Daoy (cell line): ENCODE measurements around the gene ABCC9. TPM values are rescaled to one million over a fixed set of nuclear protein-coding genes. Genes with fewer than 3 reads are reported as not detected.
"Not testable (repeated sequence)": the region's sequence is repeated elsewhere in the genome, so short reads cannot be mapped to it uniquely, and the experiment has no call there.

ENCODE experiments used
- DNase-seq: peaks from one replicate; pipeline ENCODE4 v3.0.0-alpha.2; 2015; ENCODE audit warnings: low read depth
- total RNA-seq: library from RNA; depleted of rRNA; stranded (reverse); fragments of >200 nt; shearing (Covaris generic); gene quantifications from 2 replicates; pipeline ENCODE4 v1.2.3, GENCODE V29; 2014

The ABCC9 gene
- total RNA-seq, 1 experiment from 2014 or later = 0.06 TPM

DNA sequence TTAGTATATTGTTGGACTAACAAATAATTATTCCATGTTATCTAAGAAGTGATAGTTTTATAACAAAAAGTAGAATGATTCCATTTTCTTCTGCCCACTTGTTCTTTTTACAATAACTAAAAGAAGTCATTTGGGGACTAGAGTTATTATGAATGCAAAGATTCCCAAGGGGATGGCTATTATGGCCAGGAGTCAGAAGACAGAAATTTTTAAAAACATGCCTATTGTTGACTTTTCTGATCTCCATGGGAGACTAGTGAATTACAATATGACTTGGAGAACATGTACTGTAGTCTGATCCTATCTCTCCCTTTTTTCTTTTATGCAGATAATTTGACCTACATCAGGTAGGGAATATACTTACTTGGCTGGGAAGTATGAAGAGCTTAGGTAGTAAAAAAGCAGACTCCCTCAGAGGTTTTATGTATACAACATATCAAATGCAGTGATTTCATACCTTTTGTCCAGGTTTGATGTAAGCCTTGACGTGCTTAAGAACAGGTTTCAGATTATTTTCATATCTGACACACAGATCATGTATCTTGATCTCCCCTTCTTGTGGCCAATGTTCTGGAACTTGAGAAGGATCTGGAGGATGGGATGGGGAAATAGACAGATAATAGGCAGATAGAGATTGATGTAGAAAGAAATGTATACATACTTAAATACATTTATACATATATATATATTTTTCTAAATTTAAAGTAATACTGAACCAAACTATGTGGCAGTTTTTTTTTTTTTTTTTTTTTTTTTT lies 125.7 kb downstream of the ABCC9 start:
- no peak for DNase-seq

DNA sequence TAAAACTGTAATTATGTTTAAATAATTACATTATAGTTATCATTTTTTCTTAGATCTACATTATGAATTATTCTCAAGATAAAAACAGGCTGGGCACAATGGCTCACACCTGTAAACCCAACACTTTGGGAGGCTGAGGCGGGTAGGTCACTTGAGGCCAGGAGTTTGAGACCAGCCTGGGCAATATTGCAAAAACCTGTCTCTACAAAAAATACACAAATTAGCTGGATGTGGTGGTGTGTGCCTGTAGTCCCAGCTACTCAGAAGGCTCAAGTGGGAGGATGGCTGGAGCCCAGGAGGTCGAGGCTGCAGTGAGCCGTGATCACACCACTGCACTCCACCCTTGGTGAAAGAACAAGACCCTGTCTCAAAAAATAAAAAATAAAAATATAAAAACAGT lies 126.4 kb downstream of the ABCC9 start:
- DNase-seq = no peak

DNA sequence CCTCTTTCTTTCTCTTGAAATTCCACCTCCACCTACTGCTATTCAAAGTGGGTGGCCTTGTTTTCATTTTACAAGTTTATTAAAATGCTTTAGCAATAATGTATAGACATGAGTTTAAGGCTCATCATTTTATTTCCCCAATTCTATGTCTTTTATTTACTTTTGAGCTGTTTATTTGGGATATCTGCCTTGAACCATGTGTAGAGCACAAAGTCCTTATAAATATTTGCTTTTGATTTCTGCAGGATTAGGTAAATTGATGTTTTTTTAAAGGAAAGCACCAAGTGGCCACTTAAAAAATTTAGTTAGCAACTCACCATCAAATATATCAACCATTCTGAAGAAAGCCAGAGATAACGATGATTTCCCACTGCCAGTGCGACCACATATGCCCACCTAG lies 126.9 kb downstream of the ABCC9 start:
- DNase-seq = no peak

DNA sequence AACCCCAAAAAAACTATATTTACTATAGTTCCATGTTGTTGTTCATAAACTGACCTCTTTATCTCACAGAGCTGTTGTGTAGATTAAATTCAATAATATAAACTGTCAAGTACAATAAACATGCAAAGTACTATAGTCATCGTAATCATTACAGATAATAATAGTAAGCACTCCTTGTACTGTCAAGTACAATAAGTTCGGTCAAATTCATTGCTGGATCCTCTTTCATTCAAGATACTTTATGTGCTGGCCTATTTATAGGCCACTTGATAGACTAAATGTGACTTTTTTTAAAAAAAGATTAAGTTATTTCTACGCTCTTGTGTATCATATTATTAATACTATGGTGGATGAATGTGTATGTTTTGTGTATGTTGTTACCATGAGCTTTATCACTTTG lies 127.5 kb downstream of the ABCC9 start:
- DNase-seq = no peak

DNA sequence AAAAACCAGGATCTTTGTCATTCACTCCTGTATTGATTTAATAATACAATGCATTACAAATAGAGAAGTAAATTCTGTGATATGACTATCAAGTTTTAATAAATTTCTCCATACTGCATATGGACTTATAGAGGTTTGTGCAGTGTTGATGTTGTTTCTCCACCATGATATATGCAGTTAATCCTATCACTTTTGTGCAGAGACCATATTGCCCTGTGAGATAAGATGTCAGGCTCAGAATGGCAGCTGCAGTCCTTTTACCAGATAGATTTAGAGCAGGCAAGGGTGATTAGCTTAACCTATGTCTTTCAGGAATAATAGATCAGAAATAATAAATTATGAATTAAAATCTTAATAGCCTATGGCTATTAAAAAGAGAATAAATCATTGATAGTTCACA lies 128.1 kb downstream of the ABCC9 start:
- DNase-seq = no peak

DNA sequence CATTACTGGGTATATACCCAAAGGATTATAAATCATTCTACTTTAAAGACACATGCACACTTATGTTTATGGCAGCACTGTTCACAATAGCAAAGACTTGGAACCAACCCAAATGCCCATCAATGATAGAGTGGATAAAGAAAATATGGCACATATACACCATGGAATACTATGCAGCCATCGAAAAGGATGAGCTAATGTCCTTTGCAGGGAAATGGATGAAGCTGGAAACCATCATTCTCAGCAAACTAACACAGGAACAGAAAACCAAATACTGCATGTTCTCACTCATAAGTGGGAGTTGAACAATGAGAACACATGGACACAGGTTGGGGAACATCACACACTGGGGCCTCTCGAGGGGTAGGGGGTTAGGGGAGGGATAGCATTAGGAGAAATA lies 128.9 kb downstream of the ABCC9 start:
- not testable (repeated sequence) for DNase-seq

DNA sequence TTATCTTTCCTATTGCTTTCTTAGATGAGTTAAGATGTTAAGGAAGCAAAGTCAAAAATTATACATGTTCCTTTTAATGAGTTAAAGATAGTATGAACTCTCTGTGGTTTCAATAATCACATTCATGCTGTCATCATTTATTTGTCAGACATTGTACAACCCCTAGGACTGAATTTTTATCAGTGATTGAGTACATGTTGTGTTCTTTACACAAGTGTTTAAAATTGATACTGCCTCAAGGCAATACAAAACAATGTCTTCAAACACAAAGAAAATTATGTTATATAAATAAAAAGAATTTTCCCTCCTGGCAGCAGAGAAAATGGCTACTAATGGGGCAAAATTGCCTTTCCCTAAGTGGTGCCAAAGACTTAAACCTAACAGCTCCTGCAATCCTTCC lies 132.1 kb downstream of the ABCC9 start:
- no peak for DNase-seq

DNA sequence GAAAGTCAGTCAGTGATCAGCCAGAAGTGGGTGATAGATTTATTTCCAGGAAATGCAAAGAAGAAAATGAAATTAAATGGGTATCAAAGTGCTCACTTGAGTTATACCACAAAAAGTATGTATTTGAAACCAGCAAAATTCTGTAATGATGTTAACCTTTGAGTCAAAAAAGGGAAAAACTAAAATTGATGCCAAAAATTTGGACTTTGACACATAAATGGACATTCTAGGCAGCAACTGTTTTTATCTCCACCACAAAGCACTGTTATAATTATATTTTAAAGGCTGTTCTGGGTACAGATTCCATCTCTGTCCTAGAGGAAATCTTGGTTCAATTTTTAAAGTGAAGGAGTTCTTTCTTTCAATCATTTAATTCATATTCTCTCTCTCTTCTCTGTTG lies 135.0 kb downstream of the ABCC9 start:
- no peak for DNase-seq

DNA sequence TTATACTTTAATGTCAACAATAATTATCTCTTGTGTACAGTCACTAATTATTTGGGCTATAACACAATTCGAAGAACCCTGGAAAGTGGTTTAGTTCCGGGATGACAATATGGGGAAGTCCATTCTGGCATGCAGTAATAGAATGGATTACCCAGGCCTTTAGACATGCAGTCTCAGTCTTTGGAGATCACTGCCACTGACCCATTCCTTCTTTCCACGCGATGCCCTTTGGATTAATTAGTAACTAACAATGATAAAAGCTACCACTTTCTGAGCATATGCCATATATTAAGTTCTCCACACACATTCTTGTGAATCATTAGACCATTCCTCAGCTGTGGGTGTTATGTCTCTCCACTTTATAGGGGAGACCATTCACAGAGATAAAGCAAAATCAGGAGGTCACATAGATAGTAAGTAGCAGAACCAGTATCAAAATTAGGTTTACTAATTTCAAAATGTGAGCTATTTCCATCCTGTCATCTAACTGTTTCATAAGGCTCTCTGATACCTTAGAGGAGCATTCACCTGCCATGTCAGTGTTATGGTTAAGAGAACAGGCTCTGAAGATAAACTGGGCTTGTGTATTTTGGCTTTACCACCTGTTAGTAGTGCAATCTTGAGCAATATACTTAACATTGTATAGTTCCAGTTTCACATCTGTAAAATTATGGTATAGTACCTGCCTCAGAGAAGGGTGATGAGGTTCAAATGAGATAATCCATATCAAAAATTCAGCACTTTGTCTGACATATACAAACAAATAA lies 139.5 kb downstream of the ABCC9 start:
- DNase-seq = no peak

DNA sequence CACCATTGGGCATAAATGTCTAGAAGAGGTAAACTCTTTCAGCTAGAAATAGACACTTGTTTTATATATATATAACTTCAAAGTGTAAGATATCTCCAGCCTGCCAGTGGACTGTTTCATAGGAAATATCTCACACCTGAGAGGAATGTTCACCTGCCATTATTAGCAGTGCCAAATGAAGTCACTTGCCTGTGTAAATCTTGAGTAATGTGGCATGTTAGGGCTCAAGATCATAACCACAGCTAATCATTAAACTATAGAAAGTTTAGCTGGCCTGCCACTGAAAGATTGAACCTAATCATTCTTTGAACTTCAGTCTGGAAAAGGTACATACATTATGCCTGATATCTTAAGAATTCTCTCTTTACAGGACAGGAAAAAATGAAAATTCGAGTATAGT lies 141.2 kb downstream of the ABCC9 start:
- DNase-seq = no peak

DNA sequence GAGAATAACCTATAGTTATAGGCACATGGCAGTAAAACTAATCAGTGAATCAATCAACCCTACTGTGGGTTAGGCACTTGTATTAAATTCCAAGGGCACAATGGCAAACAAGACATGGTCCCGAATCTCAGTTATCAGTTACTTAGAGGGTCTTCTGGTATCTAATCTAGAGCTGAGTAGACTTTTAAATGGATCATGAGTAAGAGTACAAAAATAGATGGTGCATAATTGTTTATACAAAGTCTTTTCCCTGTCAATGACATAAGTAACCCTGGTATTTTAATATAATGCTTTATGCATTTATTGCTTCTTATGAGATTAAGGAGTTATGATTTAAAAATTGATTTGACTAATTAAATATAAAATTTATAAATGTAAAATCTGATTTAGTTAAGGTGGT lies 143.7 kb downstream of the ABCC9 start:
- DNase-seq = no peak

DNA sequence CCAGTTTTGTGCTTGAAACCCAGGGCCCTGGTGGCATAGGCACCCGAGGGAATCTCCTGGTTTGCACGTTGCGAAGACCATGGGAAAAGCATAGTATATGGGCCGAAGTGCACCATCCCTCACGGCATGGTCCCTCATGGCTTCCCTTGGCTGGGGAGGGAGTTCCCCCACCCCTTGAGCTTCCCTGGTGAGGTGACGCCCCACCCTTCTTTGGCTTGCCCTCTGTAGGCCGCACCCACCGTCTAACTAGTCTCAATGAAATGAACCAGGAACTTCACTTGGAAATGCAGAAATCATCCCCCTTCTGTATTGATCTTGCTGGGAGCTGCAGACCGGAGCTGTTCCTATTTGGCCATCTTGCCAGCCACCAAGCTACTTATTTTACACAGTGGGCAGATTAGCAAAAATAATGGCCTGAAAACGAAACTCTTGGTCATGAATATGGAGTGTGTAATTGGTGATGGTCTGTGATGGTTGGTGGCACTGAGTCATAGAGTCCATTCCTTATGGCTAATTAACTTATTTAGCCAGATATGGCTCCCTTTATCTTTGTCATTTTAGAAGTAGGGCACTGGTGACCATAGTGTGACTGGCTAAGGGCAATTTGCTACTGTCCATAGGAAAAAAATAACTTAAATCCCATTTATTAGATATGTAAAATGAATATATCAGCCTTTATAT lies 145.4 kb downstream of the ABCC9 start:
- DNase-seq = no peak

DNA sequence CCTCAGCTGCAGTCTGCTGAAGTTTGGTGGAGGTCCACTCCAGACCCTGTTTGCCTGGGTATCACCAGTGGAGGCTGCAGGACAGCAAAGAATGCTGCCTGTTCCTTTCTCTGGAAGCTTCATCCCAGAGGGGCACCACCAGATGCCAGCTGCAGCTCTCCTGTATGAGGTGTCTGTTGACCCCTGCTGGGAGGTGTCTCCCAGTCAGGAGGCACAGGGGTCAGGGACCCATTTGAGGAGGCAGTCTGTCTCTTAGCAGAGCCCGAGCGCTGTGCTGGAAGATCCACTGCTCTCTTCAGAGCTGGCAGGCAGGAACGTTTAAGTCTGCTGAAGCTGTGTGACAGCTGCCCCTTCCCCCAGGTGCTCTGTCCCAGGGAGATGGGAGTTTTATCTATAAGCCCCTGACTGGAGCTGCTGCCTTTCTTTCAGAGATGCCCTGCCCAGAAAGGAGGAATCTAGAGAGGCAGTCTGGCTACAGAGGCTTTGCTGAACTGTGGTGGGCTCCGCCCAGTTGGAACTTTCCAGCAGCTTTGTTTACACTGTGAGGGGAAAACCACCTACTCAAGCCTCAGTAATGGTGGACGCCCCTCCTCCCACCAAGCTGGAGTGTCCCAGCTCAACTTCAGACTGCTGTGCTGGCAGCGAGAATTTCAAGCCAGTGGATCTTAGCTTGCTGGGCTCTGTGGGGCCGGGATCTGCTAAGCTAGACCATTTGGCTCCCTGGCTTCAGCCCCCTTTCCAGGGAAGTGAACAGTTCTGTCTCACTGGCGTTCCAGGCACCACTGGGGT lies 146.2 kb downstream of the ABCC9 start:
- DNase-seq = not testable (repeated sequence)

DNA sequence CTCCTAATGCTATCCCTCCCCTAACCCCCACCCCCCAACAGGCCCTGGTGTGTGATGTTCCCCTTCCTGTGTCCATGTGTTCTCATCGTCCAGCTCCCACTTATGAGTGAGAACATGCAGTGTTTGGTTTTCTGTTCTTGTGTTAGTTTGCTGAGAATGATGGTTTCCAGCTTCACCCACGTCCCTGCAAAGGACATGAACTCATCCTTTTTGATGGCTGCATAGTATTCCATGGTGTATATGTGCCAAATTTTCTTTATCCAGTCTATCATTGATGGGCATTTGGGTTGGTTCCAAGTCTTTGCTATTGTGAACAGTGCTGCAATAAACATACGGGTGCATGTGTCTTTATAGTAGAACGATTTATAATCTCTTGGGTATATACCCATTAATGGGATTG lies 151.5 kb downstream of the ABCC9 start:
- DNase-seq = not testable (repeated sequence)

DNA sequence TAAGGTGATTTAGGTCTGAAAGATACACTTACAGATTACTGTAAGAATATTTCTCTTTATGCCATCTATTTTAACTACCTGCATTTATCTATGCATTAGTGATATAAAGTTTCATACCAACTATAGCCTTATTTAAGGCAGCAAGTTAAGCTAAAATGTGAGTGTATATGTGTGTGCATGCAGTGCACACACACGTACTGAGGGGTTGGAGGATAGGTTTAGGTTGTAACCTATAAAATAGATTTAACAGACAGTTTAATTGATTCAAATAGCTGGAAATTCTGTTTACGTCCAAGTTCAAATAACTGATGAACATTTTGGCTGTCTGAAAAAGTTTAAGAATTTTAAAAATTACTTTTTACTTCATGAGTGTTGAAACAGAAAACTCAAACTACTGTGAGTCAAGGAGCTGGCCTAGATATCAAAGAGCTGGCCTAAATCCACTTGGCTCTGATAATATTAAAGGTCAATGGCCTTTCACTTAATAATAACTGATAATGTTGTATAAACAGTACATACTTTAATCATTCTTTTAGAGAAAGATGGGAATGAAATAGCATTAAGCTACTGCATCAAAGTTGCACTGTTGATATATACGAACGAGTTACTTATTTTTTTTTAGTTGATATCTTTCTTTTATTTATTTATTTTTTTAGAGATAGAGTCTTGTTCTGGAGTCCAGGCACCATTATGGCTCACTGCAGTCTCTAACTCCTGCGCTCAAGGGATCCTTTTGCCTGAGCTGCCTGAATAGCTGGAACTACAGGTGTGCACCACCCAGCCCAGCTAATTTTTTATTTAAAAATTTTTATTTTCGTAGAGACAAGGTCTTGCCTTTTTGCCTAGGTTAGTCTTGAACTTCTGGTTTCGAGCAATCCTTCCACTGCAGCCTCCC lies 152.9 kb downstream of the ABCC9 start:
- no peak for DNase-seq

DNA sequence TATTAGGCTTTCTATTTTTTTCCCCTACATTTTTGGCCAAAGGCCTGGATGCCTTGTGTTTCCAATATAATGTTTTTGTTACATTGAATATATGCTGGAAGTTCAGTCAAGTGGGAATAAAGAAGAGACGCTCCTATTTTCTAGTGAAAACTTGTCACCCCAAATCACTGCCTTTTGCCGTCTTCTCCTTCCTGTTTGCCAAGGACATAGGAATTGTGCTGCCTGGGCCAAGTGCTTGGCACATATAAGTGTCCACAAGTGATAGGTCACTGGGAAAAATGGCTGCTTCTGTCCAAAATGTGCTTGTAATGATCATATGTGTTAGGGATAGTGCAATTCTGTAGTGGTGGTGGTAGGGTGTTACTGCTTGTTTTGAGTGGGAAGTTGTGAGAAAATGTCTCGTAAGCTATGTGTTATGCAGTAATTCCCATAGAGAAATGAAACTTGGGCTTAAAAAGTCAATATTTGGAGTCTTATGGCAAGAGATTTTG lies 155.1 kb downstream of the ABCC9 start:
- DNase-seq = no peak

DNA sequence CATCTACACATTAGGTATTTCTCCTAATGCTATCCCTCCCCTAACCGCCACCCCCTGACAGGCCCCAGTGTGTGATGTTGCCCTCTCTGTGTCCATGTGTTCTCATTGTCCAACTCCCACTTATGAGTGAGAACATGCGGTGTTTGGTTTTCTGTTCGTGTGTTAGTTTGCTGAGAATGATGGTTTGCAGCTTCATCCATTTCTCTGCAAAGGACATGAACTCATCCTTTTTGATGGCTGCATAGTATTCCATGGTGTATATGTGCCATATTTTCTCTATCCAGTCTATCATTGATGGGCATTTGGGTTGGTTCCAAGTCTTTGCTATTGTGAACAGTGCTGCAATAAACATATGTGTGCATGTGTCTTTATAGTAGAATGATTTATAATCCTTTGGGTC lies 158.5 kb downstream of the ABCC9 start:
- not testable (repeated sequence) for DNase-seq

DNA sequence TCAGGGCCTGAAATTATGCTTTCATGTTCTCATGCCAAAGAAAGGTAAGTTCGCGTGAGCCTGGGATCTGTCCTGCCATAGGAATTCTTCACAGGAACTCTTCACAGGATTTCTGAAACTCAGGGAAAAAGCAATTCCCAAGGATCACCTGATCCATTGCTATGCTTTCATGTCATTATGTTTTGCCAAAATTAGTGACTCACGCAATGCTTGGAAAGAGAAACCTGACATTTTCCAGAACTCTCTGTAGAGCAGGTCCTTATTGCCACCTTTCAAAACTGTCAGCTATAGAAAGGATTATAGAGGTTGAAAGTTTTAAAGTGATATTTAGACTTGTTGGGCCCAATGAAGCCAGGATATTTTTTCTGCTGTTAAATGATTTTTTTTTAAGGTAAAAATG lies 160.4 kb downstream of the ABCC9 start:
- DNase-seq = no peak

DNA sequence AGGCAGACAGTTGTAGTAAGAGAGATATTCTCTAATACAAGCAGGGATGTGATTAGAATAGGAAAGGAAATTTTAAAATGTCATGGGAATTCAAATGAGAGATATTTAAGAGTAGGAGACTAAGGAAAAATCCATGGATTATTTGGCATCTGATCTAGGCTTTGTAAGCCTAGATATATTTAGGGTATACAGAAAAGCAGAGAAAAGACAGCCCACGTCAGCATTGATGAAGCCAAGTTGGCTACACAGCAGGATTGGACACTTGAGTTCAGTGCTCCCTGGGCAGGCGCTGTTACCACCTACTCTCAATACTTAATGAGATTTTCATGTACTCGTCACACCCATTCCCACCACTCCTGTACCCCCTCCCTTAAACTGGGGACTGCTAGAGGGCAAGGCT lies 165.1 kb downstream of the ABCC9 start:
- no peak for DNase-seq

DNA sequence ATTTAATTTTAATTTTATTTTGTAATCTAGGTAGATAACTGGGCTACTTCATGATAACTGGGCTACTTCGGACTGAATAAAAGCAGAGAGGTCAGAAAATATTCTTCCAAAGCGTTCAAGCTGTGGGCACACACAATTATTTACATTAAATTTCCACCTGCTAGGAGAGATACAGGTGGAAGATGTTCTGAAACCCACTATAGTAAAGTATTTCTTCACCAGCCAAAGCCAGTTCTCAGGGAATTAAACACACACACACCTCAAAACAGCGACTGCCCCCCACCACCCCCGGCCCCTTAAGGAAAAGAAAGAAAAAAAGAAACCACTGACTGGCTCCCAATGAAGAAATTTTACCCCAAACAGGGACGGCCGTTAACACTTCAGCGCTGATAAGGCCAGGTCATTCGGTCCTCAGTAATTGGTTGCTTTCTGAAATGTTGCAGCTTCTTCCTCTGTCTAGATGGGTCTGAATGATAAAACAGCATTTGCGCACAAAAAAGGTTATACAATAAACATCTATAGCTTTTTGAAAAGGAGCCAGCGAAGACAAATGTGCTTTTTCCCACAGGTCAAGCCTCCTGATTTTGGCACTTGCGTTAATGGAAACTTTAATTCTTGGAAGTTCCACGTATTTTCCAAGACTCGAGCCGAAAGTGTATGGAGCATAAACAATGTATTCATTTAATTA lies 165.9 kb downstream of the ABCC9 start:
- DNase-seq = no peak
